Astrocyte of the spinal cord (primary cell): ENCODE results near the gene LRIG3.

Experiments
- DNase-seq: peaks from one replicate; pipeline ENCODE4 v3.0.0; 2011; ENCODE audit warnings: low read depth, low spot score
- H3K4me3 ChIP-seq: 2 replicates; pipeline ENCODE4 v1.5.1; 2011; ENCODE audit warnings: low read depth, mild to moderate bottlenecking, low read length, moderate library complexity
- in situ Hi-C: cut with HindIII; loops from 2 replicates; pipeline ENCODE4 v1.10.0; 2017; ENCODE audit warnings: low sequenced_read_pairs
- TF ChIP-seq, protein P1 (sequence below): IDR thresholded peaks from 2 replicates; pipeline ENCODE4 v1.5.1; 2012; ENCODE audit warnings: low read depth, mild to moderate bottlenecking, low read length, inconsistent platforms

Gene LRIG3

DNA sequence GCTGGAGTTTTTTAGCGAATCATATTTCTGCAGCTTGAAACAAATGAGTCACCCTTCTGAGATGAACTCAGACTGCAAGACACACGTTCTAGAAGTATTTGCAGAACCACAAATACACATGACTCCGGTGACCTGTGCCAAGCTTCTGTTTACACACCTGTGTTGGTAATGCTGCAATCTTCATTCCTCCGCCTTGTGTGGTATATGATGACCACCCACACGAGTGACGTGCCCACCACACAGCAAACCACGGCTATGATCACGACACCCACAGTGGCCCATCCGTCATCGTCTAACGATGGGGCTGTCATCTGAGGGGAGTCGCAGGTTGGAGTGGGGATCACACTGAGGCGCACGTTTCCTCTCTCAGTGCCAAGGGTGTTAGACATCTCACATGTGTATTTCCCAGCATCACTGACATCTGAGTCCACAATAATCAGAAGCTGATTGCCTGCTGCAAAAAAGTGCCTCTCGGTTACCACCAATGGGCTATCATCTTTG is 43.0 kb downstream of the LRIG3 start:
- in situ Hi-C loops, result no loop called here
- TF ChIP-seq, protein P1, sequence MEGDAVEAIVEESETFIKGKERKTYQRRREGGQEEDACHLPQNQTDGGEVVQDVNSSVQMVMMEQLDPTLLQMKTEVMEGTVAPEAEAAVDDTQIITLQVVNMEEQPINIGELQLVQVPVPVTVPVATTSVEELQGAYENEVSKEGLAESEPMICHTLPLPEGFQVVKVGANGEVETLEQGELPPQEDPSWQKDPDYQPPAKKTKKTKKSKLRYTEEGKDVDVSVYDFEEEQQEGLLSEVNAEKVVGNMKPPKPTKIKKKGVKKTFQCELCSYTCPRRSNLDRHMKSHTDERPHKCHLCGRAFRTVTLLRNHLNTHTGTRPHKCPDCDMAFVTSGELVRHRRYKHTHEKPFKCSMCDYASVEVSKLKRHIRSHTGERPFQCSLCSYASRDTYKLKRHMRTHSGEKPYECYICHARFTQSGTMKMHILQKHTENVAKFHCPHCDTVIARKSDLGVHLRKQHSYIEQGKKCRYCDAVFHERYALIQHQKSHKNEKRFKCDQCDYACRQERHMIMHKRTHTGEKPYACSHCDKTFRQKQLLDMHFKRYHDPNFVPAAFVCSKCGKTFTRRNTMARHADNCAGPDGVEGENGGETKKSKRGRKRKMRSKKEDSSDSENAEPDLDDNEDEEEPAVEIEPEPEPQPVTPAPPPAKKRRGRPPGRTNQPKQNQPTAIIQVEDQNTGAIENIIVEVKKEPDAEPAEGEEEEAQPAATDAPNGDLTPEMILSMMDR, result no peak

GRCh38 chr12:58873496-58873895 is 46.8 kb downstream of the LRIG3 start:
- no peak overlapping the region for H3K4me3 ChIP-seq
- DNase-seq, result peak; percentile 55
- TF ChIP-seq, protein P1, result no peak
- in situ Hi-C loops, result no loop called here

More for the DNA sequence above, 43.0 kb downstream of the LRIG3 start:
- H3K4me3 ChIP-seq, result no peak overlapping the region
- DNase-seq, result peak; percentile 99

DNA sequence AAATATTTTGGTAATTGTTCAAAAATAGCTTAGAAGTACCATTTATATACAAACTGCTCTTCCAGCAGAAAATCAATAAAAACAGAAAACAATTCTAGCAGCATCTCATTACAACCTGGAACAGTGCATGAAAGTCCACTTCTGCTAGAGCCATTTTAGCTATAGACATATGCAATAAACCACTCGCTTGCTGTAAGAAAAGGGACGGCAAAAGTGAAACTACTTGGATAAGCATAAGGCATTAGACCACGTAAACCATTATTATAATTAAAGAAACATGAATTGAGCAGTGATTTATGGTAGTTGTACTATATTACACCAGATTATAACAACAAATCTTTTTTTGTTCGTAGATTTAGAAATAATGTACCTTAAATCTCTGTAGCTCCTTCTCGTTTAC is 48.7 kb downstream of the LRIG3 start:
- in situ Hi-C loops, result no loop called here
- no peak overlapping the region for H3K4me3 ChIP-seq
- DNase-seq, result no peak

GRCh38 chr12:58870595-58870994 is 49.7 kb downstream of the LRIG3 start:
- in situ Hi-C loops, result no loop called here
- no peak for DNase-seq
- H3K4me3 ChIP-seq, result no peak overlapping the region
- TF ChIP-seq, protein P1, result no peak

More for the DNA sequence above, 48.7 kb downstream of the LRIG3 start:
- TF ChIP-seq, protein P1, result no peak

DNA sequence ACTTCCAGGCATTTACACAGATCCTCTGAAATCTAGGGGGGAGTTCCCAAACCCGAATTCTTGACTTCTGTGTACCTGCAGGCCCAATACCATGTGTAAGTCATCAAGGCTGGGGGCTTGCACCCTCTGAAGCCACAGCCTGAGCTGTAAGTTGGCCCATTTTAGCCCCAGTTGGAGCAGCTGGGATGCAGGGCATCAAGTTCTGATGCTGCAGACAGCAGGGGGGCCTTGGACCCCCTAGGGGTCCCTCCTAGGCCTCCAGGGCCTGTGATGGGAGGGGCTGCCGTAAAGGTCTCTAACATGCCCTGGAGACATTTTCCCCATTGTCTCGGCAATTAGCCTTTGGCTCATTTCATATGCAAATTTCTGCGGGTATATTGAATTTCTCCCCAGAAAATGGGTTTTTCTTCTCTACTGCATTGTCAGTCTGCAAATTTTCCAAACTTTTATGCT is 59.5 kb downstream of the LRIG3 start:
- TF ChIP-seq, protein P1, result no peak
- in situ Hi-C loops, result no loop called here
- H3K4me3 ChIP-seq, result no peak overlapping the region
- DNase-seq, result no peak

DNA sequence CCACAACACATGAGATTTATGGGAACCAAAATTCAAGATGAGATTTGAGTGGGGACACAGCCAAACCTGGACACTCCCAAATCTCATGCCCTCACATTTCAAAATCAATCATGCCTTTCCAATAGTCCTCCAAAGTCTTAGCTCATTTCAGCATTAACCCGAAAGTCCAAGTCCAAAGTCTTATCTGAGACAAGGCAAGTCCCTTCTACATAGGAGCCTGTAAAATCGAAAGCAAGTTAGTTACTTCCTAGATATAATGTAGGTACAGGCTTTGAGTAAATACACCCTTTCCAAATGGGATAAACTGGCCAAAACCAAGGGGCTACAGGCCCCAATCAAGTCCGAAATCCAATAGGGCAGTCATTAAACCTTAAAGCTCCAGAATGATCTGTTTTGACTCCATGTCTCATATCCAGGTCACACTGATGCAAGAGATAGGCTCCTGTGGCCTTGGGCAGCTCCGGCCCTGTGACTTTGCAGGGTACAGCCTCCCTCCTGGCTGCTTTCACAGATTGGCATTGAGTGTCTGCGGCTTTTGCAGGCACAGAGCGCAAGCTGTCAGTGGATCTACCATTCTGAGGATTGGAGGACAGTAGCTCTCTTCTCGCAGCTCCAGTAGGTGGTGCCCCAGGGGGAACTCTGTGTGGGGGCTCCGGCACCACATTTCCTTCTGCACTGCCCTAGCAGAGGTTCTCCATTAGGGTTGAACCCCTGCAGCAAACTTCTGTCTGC is 60.1 kb downstream of the LRIG3 start:
- no peak overlapping the region for H3K4me3 ChIP-seq
- in situ Hi-C loops, result no loop called here
- TF ChIP-seq, protein P1, result no peak
- no peak for DNase-seq
